Measurements from ENCODE around the gene PEX14. TPM values are rescaled to one million over a fixed set of nuclear protein-coding genes. Genes with fewer than 3 reads are reported as not detected.

The PEX14 gene
- total RNA-seq, 2 donors from 2014 or later = 24.3 to 26.0 TPM

- Histone ChIP-seq H3K4me1 (ENCODE audit: control insufficient read depth, insufficient read depth, low read length) (peaks cover 2% of the 10 kb centered on the region), H3K27ac (ENCODE audit: low read depth, low read length) (no peak overlapping the region), H3K4me3 (ENCODE audit: low read length) (no peak overlapping the region), H3K9me3 (ENCODE audit: control insufficient read depth, low read length) (no peaks in the 10 kb centered on the region), H3K27me3 (ENCODE audit: control insufficient read depth, insufficient read depth, low read length, poor library complexity, severe bottlenecking) (no peaks in the 10 kb centered on the region), H3K9ac (ENCODE audit: extremely low read depth, low read length, poor library complexity, severe bottlenecking) (no peak overlapping the region), H3K36me3 (ENCODE audit: control insufficient read depth, insufficient read depth, low read length) (peaks cover 16% of the 10 kb centered on the region)
- no peak for DNase-seq
- H3K36me3 Mint-ChIP-seq (ENCODE audit: low read depth) = peaks cover 11% of the 10 kb centered on the region
- H3K4me3 Mint-ChIP-seq = no peak overlapping the region
- H3K4me1 Mint-ChIP-seq = peaks cover 49% of the 10 kb centered on the region
- TF ChIP-seq CTCF (conservative IDR thresholded peaks at IDR 0.05) = peak; percentile 51
- no peak overlapping the region for H3K27ac Mint-ChIP-seq
- 89 to 95% methylated on average over 11 to 14 of the region's 14 CpGs for WGBS, 2 experiments (ENCODE audit: insufficient coverage in 1 of 2, insufficient read length in 1 of 2)
- H3K9me3 Mint-ChIP-seq = no peaks in the 10 kb centered on the region
- no peaks in the 10 kb centered on the region for H3K27me3 Mint-ChIP-seq (ENCODE audit: insufficient read depth)
These were observed 61.5 kb downstream of the PEX14 start for GRCh38 chr1:10536133-10536770.

- WGBS, 2 experiments (ENCODE audit: insufficient coverage in 1 of 2, insufficient read length in 1 of 2) = 90 to 96% methylated on average over 10 to 15 of the region's 15 CpGs
- H3K4me1 Mint-ChIP-seq = peaks cover 39% of the 10 kb centered on the region
- no peak overlapping the region for H3K27ac Mint-ChIP-seq
These were observed 62.5 kb downstream of the PEX14 start for GRCh38 chr1:10537082-10537766.

More at GRCh38 chr1:10537082-10537766, 62.5 kb downstream of the PEX14 start:
- no peaks in the 10 kb centered on the region for H3K27me3 ChIP-seq (ENCODE audit: control insufficient read depth, insufficient read depth, low read length, poor library complexity, severe bottlenecking)
- DNase-seq = no peak
- H3K9me3 ChIP-seq (ENCODE audit: control insufficient read depth, low read length) = no peaks in the 10 kb centered on the region
- H3K36me3 ChIP-seq (ENCODE audit: control insufficient read depth, insufficient read depth, low read length) = peaks cover 25% of the 10 kb centered on the region
- no peaks in the 10 kb centered on the region for H3K27me3 Mint-ChIP-seq (ENCODE audit: insufficient read depth)
- no peak overlapping the region for H3K27ac ChIP-seq (ENCODE audit: low read depth, low read length)
- H3K4me1 ChIP-seq (ENCODE audit: control insufficient read depth, insufficient read depth, low read length) = no peaks in the 10 kb centered on the region
- no peak overlapping the region for H3K4me3 Mint-ChIP-seq
- H3K36me3 Mint-ChIP-seq (ENCODE audit: low read depth) = peaks cover 20% of the 10 kb centered on the region
- H3K4me3 ChIP-seq (ENCODE audit: low read length) = no peak overlapping the region
- TF ChIP-seq CTCF (conservative IDR thresholded peaks at IDR 0.05) = no peak
- H3K9ac ChIP-seq (ENCODE audit: extremely low read depth, low read length, poor library complexity, severe bottlenecking) = no peak overlapping the region
- no peaks in the 10 kb centered on the region for H3K9me3 Mint-ChIP-seq

Measured in endodermal cell (in vitro differentiated cells).